CD4-positive, alpha-beta T cell (primary cell): ENCODE measurements around the gene ITPKB. TPM values are rescaled to one million over a fixed set of nuclear protein-coding genes. Genes with fewer than 3 reads are reported as not detected.
A peak's percentile ranks its signal among the peaks of the same experiment; 100 is the strongest.

Experiments
- ATAC-seq: fragments of 200-7000 bp; cut with Tn5 transposase; one replicate; pipeline ENCODE4 v1.10.0; 2022; ENCODE audit warnings: mild to moderate bottlenecking; ENCODE audit not compliant: poor library complexity
- CTCF ChIA-PET: fragments of 350-600 bp; sonication (Branson Sonifier 250); formaldehyde crosslinking; loops from one replicate; lab custom pipeline; 2021; ENCODE audit warnings: antibody characterized with exemption, inconsistent platforms; lab: Charles Lee
- POLR2A ChIA-PET: fragments of 350-600 bp; sonication (Branson Sonifier 250); formaldehyde crosslinking; loops from one replicate; lab custom pipeline; 2021; ENCODE audit warnings: antibody characterized with exemption, inconsistent platforms; lab: Charles Lee
- DNase-seq, 14 experiments: peaks; one replicate each; pipeline ENCODE4 v3.0.0-alpha.2; 2013 to 2020; ENCODE audit warnings: mixed read lengths in 2 of 14
- H3K27ac ChIP-seq, 2 donors: one replicate each; pipeline versions ENCODE4 v1.5.1 to v1.7.0; 2013; ENCODE audit warnings: low read length in 2 of 2, low read depth in 1 of 2, mild to moderate bottlenecking in 1 of 2
- H3K27me3 ChIP-seq, 2 experiments: 1 replicate in 1 of 2; 2 replicates in 1 of 2; pipeline versions ENCODE4 v1.6.1 to v1.7.0; 2013; ENCODE audit warnings: low read length in 2 of 2, control low read depth in 1 of 2, mild to moderate bottlenecking in 1 of 2, moderate library complexity in 1 of 2; ENCODE audit not compliant: insufficient read depth in 2 of 2, control insufficient read depth in 1 of 2
- H3K36me3 ChIP-seq: one replicate; pipeline ENCODE4 v1.6.1; 2013; ENCODE audit warnings: low read length, control low read depth; ENCODE audit not compliant: insufficient read depth
- H3K4me1 ChIP-seq: one replicate; pipeline ENCODE4 v1.6.1; 2013; ENCODE audit warnings: low read length, control low read depth; ENCODE audit not compliant: insufficient read depth
- H3K4me3 ChIP-seq: one replicate; pipeline ENCODE4 v1.5.1; 2013; ENCODE audit warnings: mild to moderate bottlenecking, low read length, moderate library complexity
- H3K9me3 ChIP-seq, 2 experiments: 1 replicate in 1 of 2; 2 replicates in 1 of 2; pipeline versions ENCODE4 v1.6.1 to v1.7.0; 2013; ENCODE audit warnings: low read length in 2 of 2, mild to moderate bottlenecking in 2 of 2, control low read depth in 1 of 2, moderate library complexity in 1 of 2; ENCODE audit not compliant: control insufficient read depth in 1 of 2, insufficient read depth in 1 of 2
- H3K27ac Mint-ChIP-seq: one replicate; pipeline ENCODE4 v1.8.0; 2020; ENCODE audit warnings: mixed read lengths
- H3K27me3 Mint-ChIP-seq: one replicate; pipeline ENCODE4 v1.8.0; 2021; ENCODE audit warnings: mixed read lengths
- H3K36me3 Mint-ChIP-seq: one replicate; pipeline ENCODE4 v1.8.0; 2021; ENCODE audit warnings: low read depth, mixed read lengths
- H3K4me1 Mint-ChIP-seq: one replicate; pipeline ENCODE4 v1.8.0; 2021; ENCODE audit warnings: low read depth, mixed read lengths
- H3K4me3 Mint-ChIP-seq: one replicate; pipeline ENCODE4 v1.8.0; 2020; ENCODE audit warnings: mild to moderate bottlenecking, mixed read lengths
- H3K9me3 Mint-ChIP-seq: one replicate; pipeline ENCODE4 v1.8.0; 2020; ENCODE audit warnings: mixed read lengths
- CTCF ChIP-seq: fragments of 200-600 bp; IDR thresholded peaks from one replicate; pipeline ENCODE4 v1.8.0; 2022; ENCODE audit warnings: antibody characterized with exemption, mild to moderate bottlenecking
- intact Hi-C, 2 experiments: fragments of 100-400 bp; cut with DNase I in 1 of 2; cut with micrococcal nuclease in 1 of 2; formaldehyde crosslinking; loops; one replicate each; pipeline versions ENCODE4 v1.15.1 to v1.9.0; 2023 to 2025; cut with DNase I, micrococcal nuclease
- total RNA-seq, 174 experiments: library from RNA in 2 of 174; stranded (reverse) in 2 of 174; gene quantifications; one replicate each; pipeline ENCODE4 v1.2.3 and lab custom pipeline; 2021 to 2026

Gene ITPKB
- total RNA-seq, 2 experiments from 2014 or later: 565 to 583 TPM

- H3K36me3 Mint-ChIP-seq: peaks cover 96% of the 10 kb centered on the region
- H3K36me3 ChIP-seq: peaks cover 98% of the 10 kb centered on the region
- intact Hi-C loops: no loop called here
- peak; percentile 28 for TF ChIP-seq CTCF
- peaks cover 45% of the 10 kb centered on the region for H3K4me1 Mint-ChIP-seq
- H3K27ac ChIP-seq: peak overlapping the region; percentile 55 to 73
- peak in 7 of 14 experiments; percentile 38 to 71 (median 52) for DNase-seq
- H3K4me3 Mint-ChIP-seq: peak overlapping the region; percentile 75
- H3K9me3 ChIP-seq: no peaks in the 10 kb centered on the region
- CTCF ChIA-PET: interaction anchor here (0.8 to 2.0 kb wide), 7 partner anchors 9 to 97 kb away, joined by 3 to 7 read pairs (median 3); no protein-coding TSS in a partner anchor
- H3K4me1 ChIP-seq: peaks cover 83% of the 10 kb centered on the region
- peak; percentile 53 for ATAC-seq
- POLR2A ChIA-PET: interaction anchor here (0.6 to 3.0 kb wide), 14 partner anchors 9 to 96 kb away, joined by 3 to 18 read pairs (median 4); partner anchors contain the start of gene ITPKB
- no peak overlapping the region for H3K4me3 ChIP-seq
- no peaks in the 10 kb centered on the region for H3K9me3 Mint-ChIP-seq
- no peaks in the 10 kb centered on the region for H3K27me3 ChIP-seq
- H3K27ac Mint-ChIP-seq: no peak overlapping the region
- H3K27me3 Mint-ChIP-seq: no peaks in the 10 kb centered on the region
Measured at GRCh38 chr1:226643611-226644540, 95.2 kb downstream of the ITPKB start.

- Histone ChIP-seq H3K4me3 (no peak overlapping the region), H3K27me3 (no peaks in the 10 kb centered on the region), H3K27ac (peak overlapping the region; percentile 41 to 73), H3K4me1 (peaks cover 78% of the 10 kb centered on the region), H3K36me3 (peaks cover 98% of the 10 kb centered on the region), H3K9me3 (no peaks in the 10 kb centered on the region)
- no peak for TF ChIP-seq CTCF
- no peaks in the 10 kb centered on the region for H3K9me3 Mint-ChIP-seq
- peaks cover 51% of the 10 kb centered on the region for H3K4me1 Mint-ChIP-seq
- no peak overlapping the region for H3K27ac Mint-ChIP-seq
- peak overlapping the region; percentile 75 for H3K4me3 Mint-ChIP-seq
- H3K27me3 Mint-ChIP-seq: no peaks in the 10 kb centered on the region
- CTCF ChIA-PET: interaction anchor here (0.9 to 2.0 kb wide), 3 partner anchors 8 to 98 kb away, joined by 3 to 6 read pairs (median 4); no protein-coding TSS in a partner anchor
- DNase-seq: peak in 11 of 14 experiments; percentile 35 to 79 (median 58)
- ATAC-seq: peak; percentile 75
- peaks cover 96% of the 10 kb centered on the region for H3K36me3 Mint-ChIP-seq
- intact Hi-C loops: no loop called here
- POLR2A ChIA-PET: interaction anchor here (0.6 to 3.0 kb wide), 7 partner anchors 11 to 96 kb away, joined by 3 to 12 read pairs (median 5); partner anchors contain the start of gene ITPKB
Measured at GRCh38 chr1:226643177-226643576, 95.9 kb downstream of the ITPKB start.

GRCh38 chr1:226642421-226642820, 96.7 kb downstream of the ITPKB start:
- POLR2A ChIA-PET: interaction anchor here (1.0 to 1.5 kb wide), 3 partner anchors 11 to 97 kb away, joined by 3 to 7 read pairs (median 6); partner anchors contain the start of gene ITPKB
- Mint-ChIP-seq H3K27ac (no peak overlapping the region), H3K9me3 (no peaks in the 10 kb centered on the region), H3K4me3 (no peak overlapping the region), H3K27me3 (no peaks in the 10 kb centered on the region), H3K4me1 (peaks cover 55% of the 10 kb centered on the region), H3K36me3 (peaks cover 96% of the 10 kb centered on the region)
- H3K4me3 ChIP-seq: no peak overlapping the region
- CTCF ChIA-PET: interaction anchor here (0.9 to 2.0 kb wide), 3 partner anchors 16 to 99 kb away, joined by 3 to 6 read pairs (median 4); no protein-coding TSS in a partner anchor
- H3K4me1 ChIP-seq: peaks cover 78% of the 10 kb centered on the region
- peak overlapping the region; percentile 41 to 73 for H3K27ac ChIP-seq
- H3K9me3 ChIP-seq: no peaks in the 10 kb centered on the region
- ATAC-seq (no peak), DNase-seq (peak in 1 of 14 experiments; percentile 2)
- intact Hi-C loops: no loop called here
- no peaks in the 10 kb centered on the region for H3K27me3 ChIP-seq
- peaks cover 98% of the 10 kb centered on the region for H3K36me3 ChIP-seq
- TF ChIP-seq CTCF: no peak
